H9 (cell line): ENCODE measurements around the gene MEP1B. TPM values are rescaled to one million over a fixed set of nuclear protein-coding genes. Genes with fewer than 3 reads are reported as not detected.

ENCODE experiments used
- DNase-seq: peaks from one replicate; pipeline ENCODE4 v3.0.0-alpha.2; 2017
- H2AFZ ChIP-seq: one replicate; pipeline ENCODE4 v1.6.1; 2013; ENCODE audit warnings: mild to moderate bottlenecking, low read length, control low read depth, moderate library complexity
- H2AK5ac ChIP-seq: 2 replicates; pipeline ENCODE4 v1.6.1; 2013; ENCODE audit warnings: low read length, control low read depth, mixed read lengths; ENCODE audit not compliant: insufficient read length
- H2BK120ac ChIP-seq: one replicate; pipeline ENCODE4 v1.6.1; 2013; ENCODE audit warnings: low read depth, mild to moderate bottlenecking, low read length, control low read depth, inconsistent platforms; ENCODE audit not compliant: poor library complexity, severe bottlenecking
- H2BK12ac ChIP-seq: 2 replicates; pipeline ENCODE4 v1.6.1; 2013; ENCODE audit warnings: low read length, control low read depth, mixed read lengths, low read depth; ENCODE audit not compliant: insufficient read length
- H2BK15ac ChIP-seq: 2 replicates; pipeline ENCODE4 v1.6.1; 2013; ENCODE audit warnings: low read depth, low read length, control low read depth
- H2BK20ac ChIP-seq: one replicate; pipeline ENCODE4 v1.6.1; 2013; ENCODE audit warnings: low read depth, mild to moderate bottlenecking, low read length, control low read depth, inconsistent platforms; ENCODE audit not compliant: poor library complexity, severe bottlenecking
- H2BK5ac ChIP-seq: 2 replicates; pipeline ENCODE4 v1.6.1; 2013; ENCODE audit warnings: low read length, control low read depth, mixed read lengths; ENCODE audit not compliant: insufficient read length
- H3K14ac ChIP-seq: 2 replicates; pipeline ENCODE4 v1.6.1; 2013; ENCODE audit warnings: low read length, control low read depth; ENCODE audit not compliant: insufficient read depth
- H3K18ac ChIP-seq: 2 replicates; pipeline ENCODE4 v1.6.1; 2013; ENCODE audit warnings: low read depth, mild to moderate bottlenecking, mixed read lengths, low read length, control low read depth; ENCODE audit not compliant: insufficient read length
- H3K23ac ChIP-seq: 2 replicates; pipeline ENCODE4 v1.6.1; 2013; ENCODE audit warnings: low read length, control low read depth, mixed read lengths, low read depth; ENCODE audit not compliant: insufficient read length
- H3K23me2 ChIP-seq: 2 replicates; pipeline ENCODE4 v1.6.1; 2013; ENCODE audit warnings: low read depth, mild to moderate bottlenecking, mixed read lengths, low read length, control low read depth; ENCODE audit not compliant: insufficient read length, poor library complexity, severe bottlenecking
- H3K27ac ChIP-seq: 2 replicates; pipeline ENCODE4 v1.5.1; 2013; ENCODE audit warnings: low read length, control low read depth, mixed read lengths, low read depth; ENCODE audit not compliant: insufficient read length
- H3K27me3 ChIP-seq: 2 replicates; pipeline ENCODE4 v1.6.1; 2013; ENCODE audit warnings: low read length, control low read depth, inconsistent platforms; ENCODE audit not compliant: insufficient read depth
- H3K4ac ChIP-seq: 2 replicates; pipeline ENCODE4 v1.6.1; 2013; ENCODE audit warnings: low read depth, mild to moderate bottlenecking, control low read depth, inconsistent platforms, low read length, moderate library complexity
- H3K4me1 ChIP-seq: 2 replicates; pipeline ENCODE4 v1.6.1; 2013; ENCODE audit warnings: low read length, control low read depth, inconsistent platforms; ENCODE audit not compliant: insufficient read depth
- H3K4me2 ChIP-seq: 2 replicates; pipeline ENCODE4 v1.6.1; 2013; ENCODE audit warnings: low read length, control low read depth, mixed read lengths; ENCODE audit not compliant: insufficient read length, insufficient read depth
- H3K56ac ChIP-seq: 2 replicates; pipeline ENCODE4 v1.6.1; 2013; ENCODE audit warnings: low read depth, mild to moderate bottlenecking, mixed read lengths, low read length, control low read depth; ENCODE audit not compliant: insufficient read length
- H3K79me1 ChIP-seq: 2 replicates; pipeline ENCODE4 v1.6.1; 2013; ENCODE audit warnings: low read depth, mild to moderate bottlenecking, moderate library complexity, low read length, control low read depth, inconsistent platforms; ENCODE audit not compliant: insufficient read depth, poor library complexity, severe bottlenecking
- H3K79me2 ChIP-seq: 2 replicates; pipeline ENCODE4 v1.6.1; 2013; ENCODE audit warnings: low read length, control low read depth, inconsistent platforms; ENCODE audit not compliant: insufficient read depth
- H3K9ac ChIP-seq: 2 replicates; pipeline ENCODE4 v1.6.1; 2013; ENCODE audit warnings: low read length, control low read depth, mixed read lengths; ENCODE audit not compliant: insufficient read length; ENCODE audit errors: extremely low read depth
- H3K9me3 ChIP-seq: one replicate; pipeline ENCODE4 v1.6.1; 2013; ENCODE audit warnings: low read depth, low read length, inconsistent platforms; ENCODE audit not compliant: control insufficient read depth
- H3T11ph ChIP-seq: one replicate; pipeline ENCODE4 v1.6.1; 2013; ENCODE audit warnings: mild to moderate bottlenecking, low read length, control low read depth, inconsistent platforms
- H4K20me1 ChIP-seq: one replicate; pipeline ENCODE4 v1.6.1; 2013; ENCODE audit not compliant: control insufficient read depth, insufficient read length, insufficient read depth
- H4K5ac ChIP-seq: 2 replicates; pipeline ENCODE4 v1.6.1; 2013; ENCODE audit warnings: low read depth, mild to moderate bottlenecking, mixed read lengths, low read length, control low read depth; ENCODE audit not compliant: insufficient read length
- H4K8ac ChIP-seq: replicated peaks from 2 replicates; pipeline ENCODE4 v1.6.1; 2013; ENCODE audit warnings: low read length, control low read depth, mixed read lengths, low read depth; ENCODE audit not compliant: insufficient read length
- H4K91ac ChIP-seq: 2 replicates; pipeline ENCODE4 v1.6.1; 2013; ENCODE audit warnings: low read depth, mild to moderate bottlenecking, moderate library complexity, mixed read lengths, low read length, control low read depth; ENCODE audit not compliant: insufficient read length
- H3K27ac Mint-ChIP-seq, 3 experiments: 2 replicates in 2 of 3; 3 replicates in 1 of 3; pipeline ENCODE4 v1.8.0; 2020 to 2021; ENCODE audit warnings: mixed read lengths in 3 of 3, mild to moderate bottlenecking in 1 of 3, moderate library complexity in 1 of 3
- H3K27me3 Mint-ChIP-seq: 2 replicates; pipeline ENCODE4 v1.8.0; 2021; ENCODE audit warnings: low read depth, mild to moderate bottlenecking, moderate library complexity, mixed read lengths
- H3K36me3 Mint-ChIP-seq, 3 experiments: 2 replicates in 2 of 3; 3 replicates in 1 of 3; pipeline ENCODE4 v1.8.0; 2020 to 2021; ENCODE audit warnings: low read depth in 3 of 3, mixed read lengths in 3 of 3; ENCODE audit not compliant: insufficient read depth in 1 of 3
- H3K4me1 Mint-ChIP-seq, 2 experiments: 2 replicates each; pipeline ENCODE4 v1.8.0; 2020; ENCODE audit warnings: mixed read lengths in 2 of 2
- H3K4me3 Mint-ChIP-seq, 2 experiments: 2 replicates in 1 of 2; 3 replicates in 1 of 2; pipeline ENCODE4 v1.8.0; 2020 to 2021; ENCODE audit warnings: mild to moderate bottlenecking in 2 of 2, mixed read lengths in 2 of 2, moderate library complexity in 1 of 2
- H3K9me3 Mint-ChIP-seq, 2 experiments: 2 replicates in 1 of 2; 3 replicates in 1 of 2; pipeline ENCODE4 v1.8.0; 2020; ENCODE audit warnings: mild to moderate bottlenecking in 2 of 2, mixed read lengths in 2 of 2, moderate library complexity in 1 of 2
- CTCF ChIP-seq: fragments of 200-600 bp; sonication (generic); conservative IDR thresholded peaks from 3 replicates; pipeline ENCODE4 v1.8.0; 2021; ENCODE audit warnings: antibody characterized with exemption, mild to moderate bottlenecking
- WGBS: extraction: QIAGEN DNeasy Blood & Tissue Kit; methylation state at CpG from one replicate; pipeline ENCODE4 v1.1.7; 2013; ENCODE audit warnings: missing lambda C conversion rate, low lambda C conversion rate, mixed read lengths; ENCODE audit not compliant: insufficient read length; ENCODE audit errors: extremely low coverage; 5-methylcytosine and 5-hydroxymethylcytosine counted together
- total RNA-seq: library from RNA; stranded (reverse); gene quantifications from 2 replicates; pipeline ENCODE4 v1.2.1, GENCODE V29; 2021

The MEP1B gene
- total RNA-seq, 1 experiment from 2014 or later: not detected

- Histone ChIP-seq H2BK120ac (no peak overlapping the region), H3K23ac (no peak overlapping the region), H3K9ac (no peak overlapping the region), H4K20me1 (no peaks in the 10 kb centered on the region), H3K56ac (no peak overlapping the region), H3K79me2 (no peaks in the 10 kb centered on the region), H3K4ac (no peak overlapping the region), H3K4me1 (no peaks in the 10 kb centered on the region), H4K5ac (no peak overlapping the region), H3K27ac (no peak overlapping the region), H2AK5ac (no peak overlapping the region), H3K4me2 (no peak overlapping the region), H2BK15ac (no peak overlapping the region), H3K14ac (no peak overlapping the region), H4K91ac (no peak overlapping the region), H3K23me2 (no peaks in the 10 kb centered on the region), H4K8ac (no peak overlapping the region), H3K9me3 (no peaks in the 10 kb centered on the region), H3T11ph (no peak overlapping the region), H2AFZ (no peak overlapping the region), H3K27me3 (no peaks in the 10 kb centered on the region), H3K18ac (no peak overlapping the region), H2BK20ac (no peak overlapping the region), H2BK12ac (no peak overlapping the region), H2BK5ac (no peak overlapping the region), H3K79me1 (no peaks in the 10 kb centered on the region)
- Mint-ChIP-seq H3K27me3 (no peaks in the 10 kb centered on the region), H3K4me3 (no peak overlapping the region), H3K27ac (no peak overlapping the region), H3K9me3 (peaks cover 0 to 3% of the 10 kb centered on the region in 2 experiments; a peak in 3 of 5 replicates), H3K36me3 (no peaks in the 10 kb centered on the region; a peak in 1 of 7 replicates), H3K4me1 (no peaks in the 10 kb centered on the region)
- no peak for DNase-seq
- WGBS: no CpG with 5 or more reads among the region's 2 CpGs
- TF ChIP-seq CTCF: no peak
Observed at GRCh38 chr18:32148185-32148870, 41.5 kb upstream of the MEP1B start.
